ENCODE data around the gene PLOD1. TPM values are rescaled to one million over a fixed set of nuclear protein-coding genes. Genes with fewer than 3 reads are reported as not detected.

The PLOD1 gene
- total RNA-seq, 4 donors from 2014 or later: 14.6 to 324 (median 55.8) TPM

- Histone ChIP-seq H3K4me1 (no peaks in the 10 kb centered on the region), H3K27ac (no peak overlapping the region), H3K4me3 (no peak overlapping the region), H3K36me3 (no peaks in the 10 kb centered on the region), H3K9me3 (no peaks in the 10 kb centered on the region), H3K27me3 (no peaks in the 10 kb centered on the region)
- DNase-seq: no peak
- TF ChIP-seq CTCF (IDR thresholded peaks at IDR 0.05) (no peak), POLR2A (IDR thresholded peaks at IDR 0.05) (no peak)
- intact Hi-C loops (cut with DNase I; ENCODE audit: low total_unique reads): no loop called here
Measured at GRCh38 chr1:11961230-11961629, 26.7 kb downstream of the PLOD1 start.

GRCh38 chr1:11963622-11964021 lies 29.1 kb downstream of the PLOD1 start:
- TF ChIP-seq CTCF (IDR thresholded peaks at IDR 0.05) (no peak), POLR2A (IDR thresholded peaks at IDR 0.05) (no peak)
- intact Hi-C loops (cut with DNase I; ENCODE audit: low total_unique reads): no loop called here
- H3K36me3 ChIP-seq: no peaks in the 10 kb centered on the region
- no peak overlapping the region for H3K4me3 ChIP-seq
- no peak overlapping the region for H3K27ac ChIP-seq
- no peaks in the 10 kb centered on the region for H3K27me3 ChIP-seq
- H3K9me3 ChIP-seq: no peaks in the 10 kb centered on the region
- H3K4me1 ChIP-seq: no peaks in the 10 kb centered on the region
- no peak for DNase-seq

- no peaks in the 10 kb centered on the region for H3K4me1 ChIP-seq
- H3K36me3 ChIP-seq: no peaks in the 10 kb centered on the region
- H3K27ac ChIP-seq: no peak overlapping the region
- no peak overlapping the region for H3K4me3 ChIP-seq
- H3K9me3 ChIP-seq: no peaks in the 10 kb centered on the region
- intact Hi-C loops (cut with DNase I; ENCODE audit: low total_unique reads): no loop called here
- no peak for DNase-seq
- H3K27me3 ChIP-seq: no peaks in the 10 kb centered on the region
- TF ChIP-seq CTCF (IDR thresholded peaks at IDR 0.05) (no peak), POLR2A (IDR thresholded peaks at IDR 0.05) (no peak)
Measured at GRCh38 chr1:11964656-11965055, 30.1 kb downstream of the PLOD1 start.

GRCh38 chr1:11967028-11967547 lies 32.6 kb downstream of the PLOD1 start:
- intact Hi-C loops (cut with DNase I; ENCODE audit: low total_unique reads): no loop called here
- TF ChIP-seq CTCF (IDR thresholded peaks at IDR 0.05) (peak in 3 of 4 experiments; percentile 31 to 44 (median 34)), POLR2A (IDR thresholded peaks at IDR 0.05) (no peak)
- Histone ChIP-seq H3K27ac (no peak overlapping the region), H3K4me1 (no peaks in the 10 kb centered on the region), H3K27me3 (no peaks in the 10 kb centered on the region), H3K4me3 (no peak overlapping the region), H3K36me3 (no peaks in the 10 kb centered on the region), H3K9me3 (no peaks in the 10 kb centered on the region)
- peak in 1 of 2 donors; percentile 32 for DNase-seq

GRCh38 chr1:11970441-11971185 lies 36.1 kb downstream of the PLOD1 start:
- intact Hi-C loops (cut with DNase I; ENCODE audit: low total_unique reads): no loop called here
- Histone ChIP-seq H3K9me3 (no peaks in the 10 kb centered on the region), H3K4me1 (no peaks in the 10 kb centered on the region), H3K36me3 (no peaks in the 10 kb centered on the region), H3K4me3 (no peak overlapping the region), H3K27me3 (no peaks in the 10 kb centered on the region), H3K27ac (no peak overlapping the region)
- DNase-seq: no peak
- TF ChIP-seq CTCF (IDR thresholded peaks at IDR 0.05): no peak
- TF ChIP-seq POLR2A (IDR thresholded peaks at IDR 0.05): no peak

All from uterus (tissue), 4 donors.